Pancreas (tissue), 10 donors: ENCODE data around the gene TICAM1. TPM values are rescaled to one million over a fixed set of nuclear protein-coding genes. Genes with fewer than 3 reads are reported as not detected.

Source experiments
- ATAC-seq, 4 donors: fragments of 200-7000 bp; cut with Tn5 transposase; one replicate each; pipeline versions ENCODE4 v1.8.0 to v1.9.1; 2020; ENCODE audit warnings: mild to moderate bottlenecking in 4 of 4, moderate library complexity in 4 of 4
- DNase-seq, 6 donors: peaks; one replicate each; pipeline ENCODE4 v3.0.0-alpha.2; 2020
- FAIRE-seq: peaks from 2 replicates; lab custom pipeline; 2012; peaks lifted over from hg19 to GRCh38; lab: Jason Lieb, UNC
- H3K27ac ChIP-seq, 4 donors: fragments of 200-600 bp; sonication (generic); 1 replicate in 3 of 4; 2 replicates in 1 of 4; pipeline versions ENCODE4 v1.5.0 to v1.8.0; 2020
- H3K27me3 ChIP-seq, 4 donors: fragments of 200-600 bp; one replicate each; pipeline ENCODE4 v1.8.0; 2021
- H3K36me3 ChIP-seq, 3 donors: fragments of 200-600 bp; sonication (generic) in 1 of 3; one replicate each; pipeline versions ENCODE4 v1.5.0 to v1.8.0; 2020 to 2021
- H3K4me1 ChIP-seq, 3 donors: fragments of 200-600 bp; one replicate each; pipeline ENCODE4 v1.8.0; 2021
- H3K4me3 ChIP-seq, 4 donors: fragments of 200-600 bp; sonication (generic) in 2 of 4; one replicate each; pipeline versions ENCODE4 v1.5.0 to v1.8.0; 2020 to 2021
- H3K9me3 ChIP-seq, 4 donors: fragments of 200-600 bp; one replicate each; pipeline ENCODE4 v1.8.0; 2021
- CTCF ChIP-seq, 4 donors: fragments of 200-600 bp; sonication (generic) in 3 of 4; IDR thresholded peaks; one replicate each; pipeline versions ENCODE4 v1.5.0 to v1.8.0; 2021; ENCODE audit warnings: antibody characterized with exemption in 4 of 4
- WGBS, 2 donors: extraction: QIAGEN DNeasy Blood & Tissue Kit; methylation state at CpG; one replicate each; pipeline ENCODE4 v1.1.7; 2013; 5-methylcytosine and 5-hydroxymethylcytosine counted together
- intact Hi-C, 3 donors: fragments of 100-400 bp; cut with DNase I; formaldehyde crosslinking; loops; one replicate each; pipeline versions ENCODE4 v1.11.1 to v1.14.2; 2022
- polyA plus RNA-seq, 2 donors: library from polyadenylated mRNA; stranded (reverse); fragments of 200-250 nt; gene quantifications; one replicate each; pipeline ENCODE4 v1.2.3, GENCODE V29; 2013
- total RNA-seq, 6 donors: library from RNA; stranded (reverse); fragmentation: NEBNext Ultra II Directional in 4 of 6; extraction: Animal tissue kit (Norgen Biotek cat#: 25700) in 4 of 6; gene quantifications; one replicate each; pipeline versions ENCODE4 v1.2.1 to v1.2.4, GENCODE V29; 2021 to 2023
- donor health status: healthy with polysubstance abuse.
- donor health status: DM: no; HTN: no; CAD: no; lungs with moderate emphysema.
- donor health status: DM: no; HTN: no; CAD: no.
- donor health status: control.
- donor health status: control.
- donor health status: Bipolar disorder and iron deficiency.
- donor health status: DM: yes; HTN: yes; CAD: no.
- donor health status: DM: no; HTN: no; CAD: no.
- donor health status: DM: no; HTN: no; CAD: no.
- donor health status: DM: yes; HTN: yes; CAD: no.

TICAM1 gene
- total and polyA plus RNA-seq, 8 donors: 4.9 to 14.1 (median 7.8) TPM

DNA sequence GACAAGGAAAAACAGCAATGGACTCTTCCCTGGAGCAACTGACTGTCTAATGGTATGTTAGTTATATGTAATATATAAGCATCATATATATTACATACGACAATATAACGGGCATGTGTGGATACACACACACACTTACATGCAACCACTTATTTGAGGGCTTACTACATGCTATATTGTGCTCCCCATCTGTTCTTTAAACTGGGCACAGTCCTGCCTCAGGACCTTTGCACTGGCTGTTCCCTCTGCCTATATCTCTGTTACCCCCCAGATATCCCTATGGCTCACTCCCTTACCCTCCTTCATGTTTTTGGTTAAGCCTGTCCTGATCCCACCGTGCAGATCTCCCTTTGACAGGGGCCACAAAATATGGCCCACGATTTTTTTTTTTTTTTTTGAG, 10.2 kb downstream of the TICAM1 start:
- Histone ChIP-seq H3K27me3 (no peaks in the 10 kb centered on the region), H3K36me3 (peaks cover 0 to 4% (median 0%) of the 10 kb centered on the region in 3 donors), H3K9me3 (no peaks in the 10 kb centered on the region), H3K4me1 (no peaks in the 10 kb centered on the region), H3K27ac (no peak overlapping the region), H3K4me3 (no peak overlapping the region)
- DNase-seq (no peak), FAIRE-seq (no peak), ATAC-seq (no peak)
- no peak for TF ChIP-seq CTCF (IDR thresholded peaks at IDR 0.05)
- intact Hi-C loops: no loop called here
- WGBS, 2 donors: 87 to 95% methylated on average over 4 of the region's 4 CpGs

- intact Hi-C loops: loop anchor here in 2 of 3 donors (10.0 kb wide), 2 partner anchors 207 to 217 kb away; no protein-coding TSS in a partner anchor
- H3K27ac ChIP-seq: no peak overlapping the region
- ATAC-seq: no peak
- H3K27me3 ChIP-seq: no peaks in the 10 kb centered on the region
- peaks cover 0 to 4% (median 0%) of the 10 kb centered on the region in 3 donors for H3K36me3 ChIP-seq
- no peak for FAIRE-seq
- DNase-seq: peak in 2 of 6 donors; percentile 45 to 74
- H3K4me3 ChIP-seq: no peak overlapping the region
- H3K9me3 ChIP-seq: no peaks in the 10 kb centered on the region
- H3K4me1 ChIP-seq: peaks cover 0 to 9% (median 0%) of the 10 kb centered on the region in 3 donors
- WGBS, 2 donors: 90 to 91% methylated on average over 32 of the region's 32 CpGs
- TF ChIP-seq CTCF (IDR thresholded peaks at IDR 0.05): no peak
Observed at GRCh38 chr19:4817467-4818277, 13.8 kb downstream of the TICAM1 start.

GRCh38 chr19:4816950-4817278, 14.6 kb downstream of the TICAM1 start:
- FAIRE-seq (no peak), DNase-seq (no peak), ATAC-seq (no peak)
- TF ChIP-seq CTCF (IDR thresholded peaks at IDR 0.05): no peak
- Histone ChIP-seq H3K9me3 (no peaks in the 10 kb centered on the region), H3K27ac (no peak overlapping the region), H3K27me3 (no peaks in the 10 kb centered on the region), H3K4me1 (peaks cover 0 to 9% (median 0%) of the 10 kb centered on the region in 3 donors), H3K4me3 (no peak overlapping the region), H3K36me3 (peaks cover 0 to 4% (median 0%) of the 10 kb centered on the region in 3 donors)
- 92 to 96% methylated on average over 16 of the region's 16 CpGs for WGBS, 2 donors
- intact Hi-C loops: loop anchor here in 2 of 3 donors (10.0 kb wide), 2 partner anchors 208 to 218 kb away; no protein-coding TSS in a partner anchor

DNA sequence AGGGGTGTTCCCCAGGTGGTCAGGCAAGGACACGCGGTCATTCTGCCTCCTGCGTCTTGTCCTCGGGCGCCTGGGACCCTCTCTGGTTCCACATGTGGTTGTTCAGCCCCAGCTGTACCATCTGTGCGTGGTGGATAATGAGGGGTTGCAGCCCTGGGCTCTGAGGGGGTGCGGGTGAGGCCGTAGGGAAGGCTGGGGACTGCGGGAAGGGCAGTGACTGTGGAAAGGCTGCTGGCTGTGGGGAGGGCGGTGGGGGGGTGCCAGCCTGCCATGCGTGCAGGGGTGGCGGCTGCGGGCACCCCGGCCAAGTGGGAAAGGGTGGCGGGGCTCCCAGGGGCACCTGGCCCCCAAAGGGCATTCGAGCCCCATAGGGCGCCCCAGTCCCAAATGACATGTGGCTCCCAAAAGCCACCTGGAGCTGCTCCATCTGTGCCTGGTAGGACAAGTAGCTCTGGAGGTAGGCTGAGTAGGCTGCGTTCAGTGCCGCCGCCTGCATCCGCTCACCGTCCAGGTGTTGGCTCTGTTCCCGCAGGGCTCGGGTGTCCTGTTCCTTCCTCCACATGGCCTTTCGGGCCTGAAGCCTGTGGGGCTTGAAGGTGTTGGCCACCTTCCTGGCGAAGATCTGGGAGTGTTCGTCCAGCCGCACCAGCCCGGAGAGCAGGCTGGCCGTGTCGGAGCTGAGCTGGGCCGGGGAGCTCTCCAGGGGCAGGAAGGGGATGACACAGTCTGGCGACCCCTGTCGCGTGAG, 15.1 kb downstream of the TICAM1 start:
- no peak for TF ChIP-seq CTCF (IDR thresholded peaks at IDR 0.05)
- Histone ChIP-seq H3K9me3 (no peaks in the 10 kb centered on the region), H3K4me3 (peak overlapping the region in 1 of 4 donors; percentile 27), H3K36me3 (peaks cover 0 to 4% (median 0%) of the 10 kb centered on the region in 3 donors), H3K27me3 (no peaks in the 10 kb centered on the region), H3K27ac (no peak overlapping the region), H3K4me1 (peaks cover 0 to 9% (median 0%) of the 10 kb centered on the region in 3 donors)
- no peak for FAIRE-seq
- peak in 3 of 6 donors; percentile 41 to 74 (median 52) for DNase-seq
- intact Hi-C loops: loop anchor here in 2 of 3 donors (10.0 kb wide), 2 partner anchors 208 to 218 kb away; no protein-coding TSS in a partner anchor
- no peak for ATAC-seq
- 93 to 94% methylated on average over 35 of the region's 35 CpGs for WGBS, 2 donors
